Esophagus mucosa (tissue), 1 donor: ENCODE measurements around the gene INTS12. TPM values are rescaled to one million over a fixed set of nuclear protein-coding genes. Genes with fewer than 3 reads are reported as not detected.
A peak's percentile ranks its signal among the peaks of the same experiment; 100 is the strongest.
"Not testable (repeated sequence)": the region's sequence is repeated elsewhere in the genome, so short reads cannot be mapped to it uniquely, and the experiment has no call there.

Experiments used
- ATAC-seq: fragments of 200-7000 bp; cut with Tn5 transposase; one replicate; pipeline ENCODE4 v1.9.1; 2020
- total RNA-seq: library from RNA; stranded (reverse); gene quantifications from one replicate; pipeline ENCODE4 v1.2.4, GENCODE V29; 2023
- donor health status: DM: yes; HTN: yes; CAD: no.

The INTS12 gene, protein sequence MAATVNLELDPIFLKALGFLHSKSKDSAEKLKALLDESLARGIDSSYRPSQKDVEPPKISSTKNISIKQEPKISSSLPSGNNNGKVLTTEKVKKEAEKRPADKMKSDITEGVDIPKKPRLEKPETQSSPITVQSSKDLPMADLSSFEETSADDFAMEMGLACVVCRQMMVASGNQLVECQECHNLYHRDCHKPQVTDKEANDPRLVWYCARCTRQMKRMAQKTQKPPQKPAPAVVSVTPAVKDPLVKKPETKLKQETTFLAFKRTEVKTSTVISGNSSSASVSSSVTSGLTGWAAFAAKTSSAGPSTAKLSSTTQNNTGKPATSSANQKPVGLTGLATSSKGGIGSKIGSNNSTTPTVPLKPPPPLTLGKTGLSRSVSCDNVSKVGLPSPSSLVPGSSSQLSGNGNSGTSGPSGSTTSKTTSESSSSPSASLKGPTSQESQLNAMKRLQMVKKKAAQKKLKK
- total RNA-seq, result 14.0 TPM

DNA sequence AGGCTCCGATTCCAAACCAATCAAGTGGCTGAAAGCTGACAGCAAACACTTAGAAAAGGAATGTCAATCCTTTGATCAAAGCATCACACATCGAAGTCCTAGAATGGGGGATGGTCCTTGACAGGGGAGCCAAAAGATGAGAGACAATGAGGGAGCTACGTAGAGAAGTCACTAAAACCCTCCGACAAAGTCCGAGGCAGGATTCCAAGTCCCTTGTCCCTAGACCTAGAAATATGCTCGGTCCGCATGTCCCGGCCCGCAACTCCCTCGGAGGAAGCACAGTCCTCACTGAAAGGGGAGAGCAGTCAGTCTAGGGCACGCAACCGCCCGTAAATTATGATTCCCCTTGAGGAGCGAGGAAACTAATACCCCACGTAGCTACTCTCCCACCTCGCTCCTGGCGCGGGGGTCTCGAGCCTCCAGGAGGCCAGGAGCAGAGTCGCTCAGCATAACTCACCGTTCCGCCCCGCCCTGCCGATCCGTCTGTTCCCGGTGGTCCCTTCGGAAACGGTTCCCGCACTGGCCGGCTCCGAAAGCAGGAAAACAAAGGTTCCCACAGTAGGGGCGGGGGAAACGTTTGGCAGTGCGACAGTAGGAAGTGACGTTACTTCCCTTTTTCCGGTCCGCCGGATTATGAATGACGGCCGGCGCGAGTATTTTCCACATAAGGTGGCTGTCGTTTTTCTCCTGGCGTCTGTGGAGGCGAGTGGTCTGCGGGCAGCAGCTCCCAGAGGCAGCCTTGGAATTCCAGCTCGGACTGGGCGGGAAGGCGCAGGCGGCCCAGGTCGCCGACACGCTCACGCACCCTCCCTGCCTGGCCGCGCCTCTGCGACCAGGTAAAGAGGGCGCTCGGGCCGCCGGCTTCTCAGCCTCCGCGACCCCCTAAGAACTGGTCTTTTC, at the start of gene INTS12, which contains the start of gene GSTCD:
TSS of gene INTS12 (minus strand) at position 509 of the 900 bp plus-strand sequence. CDS start 8,684 bp downstream, outside the sequence.
TSS of gene GSTCD (plus strand) at position 604 of the 900 bp plus-strand sequence. CDS start 8,830 bp downstream, outside the sequence.
- ATAC-seq, result peak; percentile 99

DNA sequence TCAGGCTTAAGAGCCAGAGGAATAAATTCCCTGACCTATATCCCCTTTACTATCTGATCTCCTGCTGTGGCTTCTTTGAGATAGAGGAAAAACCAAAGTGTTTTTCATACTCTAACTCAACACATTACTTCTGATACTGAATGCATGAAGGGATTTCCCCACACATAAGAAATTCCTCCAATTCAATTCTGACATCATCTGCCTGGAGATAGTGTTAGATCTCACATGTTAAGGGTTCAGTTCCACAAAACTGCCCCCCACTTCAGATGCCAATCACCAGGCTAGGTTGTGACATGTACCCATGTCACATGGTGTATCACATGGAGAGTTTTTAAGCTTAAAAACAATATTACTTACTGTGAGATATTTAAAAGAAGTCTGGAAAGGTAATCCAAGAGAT, 46.9 kb upstream of the INTS12 start:
- no peak for ATAC-seq

DNA sequence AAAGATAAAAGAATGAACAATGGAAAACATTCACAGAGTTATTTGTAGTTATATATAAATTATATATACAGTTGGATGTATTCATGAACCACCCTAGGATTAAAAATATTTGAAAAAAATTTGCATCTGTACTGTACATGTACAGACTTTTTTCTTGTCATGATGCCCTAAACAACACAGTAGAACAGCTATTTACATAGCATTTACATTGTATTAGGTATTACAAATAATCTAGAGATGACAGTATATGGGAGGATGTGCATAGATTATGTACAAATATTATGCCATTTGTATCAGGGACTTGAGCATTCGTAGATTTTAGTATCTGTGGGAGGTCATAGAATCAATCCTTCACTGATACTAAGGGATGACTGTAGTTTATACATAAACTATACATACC, 44.9 kb upstream of the INTS12 start:
- no peak for ATAC-seq

DNA sequence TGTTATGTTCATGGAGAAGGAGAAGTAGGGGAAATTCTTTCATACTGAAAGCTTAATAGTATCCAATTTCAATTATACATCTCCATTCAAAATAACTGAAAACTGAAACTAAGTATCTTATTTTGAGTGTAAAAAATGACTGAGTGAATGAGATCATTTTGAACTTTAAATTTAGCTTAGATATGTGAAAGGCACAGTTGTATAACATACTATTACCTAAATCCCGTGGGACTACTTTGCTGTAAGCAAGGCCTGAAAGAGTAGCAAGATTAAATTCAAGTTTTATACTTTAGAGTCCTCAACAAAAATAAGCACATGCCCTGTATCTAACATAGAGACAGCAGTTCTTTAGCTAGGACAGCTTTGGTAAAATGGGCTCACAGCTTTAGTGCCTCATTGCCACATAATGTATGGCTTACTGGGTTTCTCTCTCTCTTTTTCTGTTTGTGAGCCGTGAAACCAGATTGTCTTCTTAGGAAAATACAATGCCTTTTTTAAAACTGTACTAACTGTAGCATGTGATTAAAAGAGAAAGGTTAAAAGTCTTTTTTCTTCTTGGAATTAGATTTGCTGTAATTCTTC, 43.3 kb upstream of the INTS12 start:
- no peak for ATAC-seq

DNA sequence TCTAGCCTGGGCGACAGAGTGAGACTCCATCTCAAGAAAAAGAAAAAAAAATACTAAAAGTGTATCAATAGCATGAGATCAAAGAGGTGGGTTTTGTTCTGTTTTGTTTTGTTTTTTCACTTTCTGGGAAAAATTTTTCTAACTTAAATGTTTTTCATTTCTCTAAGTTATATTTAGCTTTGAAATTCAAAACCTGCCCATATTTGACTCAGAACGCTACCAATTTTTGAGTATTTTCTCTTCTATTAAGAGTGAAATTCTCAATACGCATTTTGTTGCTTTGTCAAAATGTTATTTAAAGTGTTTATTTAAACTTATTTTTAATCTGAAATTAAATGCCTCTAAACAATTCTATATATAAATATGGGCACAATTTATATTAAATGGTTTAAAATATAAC, 39.7 kb upstream of the INTS12 start:
- no peak for ATAC-seq

DNA sequence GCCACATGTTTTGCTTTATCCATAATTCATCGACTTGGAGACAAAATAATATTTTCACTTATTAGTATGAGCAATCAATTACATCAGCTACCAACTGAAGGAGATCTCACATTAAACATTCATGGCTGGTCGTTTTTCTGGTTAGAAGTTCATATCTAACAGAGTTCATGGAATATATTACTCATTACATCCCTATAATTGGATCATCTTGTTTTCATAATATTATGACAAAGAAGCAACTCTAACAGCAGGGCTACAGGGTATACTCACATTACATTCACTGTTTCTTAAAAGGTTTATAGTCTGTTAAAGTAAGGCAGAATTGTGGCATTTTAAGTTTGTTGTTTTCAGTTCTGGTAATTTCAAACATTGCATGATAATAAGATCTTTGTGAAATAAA, 33.1 kb upstream of the INTS12 start:
- ATAC-seq, result no peak

DNA sequence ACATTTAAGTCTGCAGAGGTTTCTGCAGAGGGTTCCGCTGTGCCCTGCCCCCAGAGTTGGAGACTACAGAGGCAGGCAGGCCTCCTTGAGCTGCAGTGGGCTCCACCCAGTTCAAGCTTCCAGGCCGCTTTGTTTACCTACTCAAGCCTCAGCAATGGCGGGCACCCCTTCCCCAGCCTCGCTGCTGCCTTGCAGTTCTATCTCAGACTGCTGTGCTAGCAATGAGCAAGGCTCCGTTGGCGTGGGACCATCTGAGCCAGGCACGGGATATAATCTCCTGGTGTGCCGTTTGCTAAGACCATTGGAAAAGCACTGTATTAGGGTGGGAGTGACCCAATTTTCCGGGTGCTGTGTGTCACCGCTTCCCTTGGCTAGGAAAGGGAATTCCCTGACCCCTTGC, 26.7 kb upstream of the INTS12 start:
- ATAC-seq, result not testable (repeated sequence)

DNA sequence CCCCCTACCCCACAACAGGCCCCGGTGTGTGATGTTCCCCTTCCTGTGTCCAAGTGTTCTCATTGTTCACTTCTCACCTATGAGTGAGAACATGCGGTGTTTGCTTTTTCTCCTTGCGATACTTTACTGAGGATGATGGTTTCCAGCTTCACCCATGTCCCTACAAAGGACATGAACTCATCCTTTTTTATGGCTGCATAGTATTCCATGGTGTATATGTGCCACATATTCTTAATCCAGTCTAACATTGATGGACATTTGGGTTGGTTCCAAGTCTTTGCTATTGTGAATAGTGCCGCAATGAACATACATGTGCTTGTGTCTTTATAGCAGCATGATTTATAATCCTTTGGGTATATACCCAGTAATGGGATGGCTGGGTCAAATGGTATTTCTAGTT, 21.4 kb upstream of the INTS12 start:
- ATAC-seq, result not testable (repeated sequence)

DNA sequence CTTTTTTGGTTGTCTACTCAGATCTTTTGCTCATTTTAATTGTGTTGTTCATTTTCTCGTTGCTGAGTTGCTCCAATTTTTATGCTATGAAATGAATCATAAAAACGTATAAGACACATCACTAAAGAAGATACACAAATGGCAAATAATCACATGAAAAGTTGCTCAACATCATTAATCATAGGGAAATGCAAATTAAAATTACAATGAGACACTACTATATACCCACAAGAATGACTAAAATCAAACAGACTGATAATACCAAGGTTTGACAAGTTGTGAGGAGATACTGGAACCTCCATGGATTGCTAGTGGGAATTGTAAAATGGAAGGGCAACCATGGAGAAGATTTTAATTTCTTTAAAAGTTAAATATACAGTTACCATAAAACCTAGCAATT, 17.1 kb upstream of the INTS12 start:
- ATAC-seq, result peak; percentile 55

DNA sequence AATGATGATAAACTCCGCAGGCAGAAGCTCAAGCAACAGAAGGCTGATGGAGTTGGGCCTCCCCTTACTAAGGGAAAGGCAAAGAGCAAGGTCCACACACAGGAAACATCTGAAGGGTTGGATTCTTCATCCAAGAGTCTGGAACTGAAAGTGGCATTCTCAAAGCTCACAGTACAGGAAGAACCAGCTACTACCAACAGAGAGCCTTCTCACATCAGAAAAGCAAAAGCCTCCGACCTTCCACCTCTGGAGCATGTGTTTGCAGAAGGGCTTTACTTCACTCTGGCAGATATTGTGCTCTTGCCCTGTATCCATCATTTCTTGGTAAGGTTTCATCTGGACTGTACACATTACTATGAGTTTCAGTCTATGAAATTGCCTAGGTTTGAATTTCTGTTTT, 10.7 kb upstream of the INTS12 start:
- ATAC-seq, result no peak

DNA sequence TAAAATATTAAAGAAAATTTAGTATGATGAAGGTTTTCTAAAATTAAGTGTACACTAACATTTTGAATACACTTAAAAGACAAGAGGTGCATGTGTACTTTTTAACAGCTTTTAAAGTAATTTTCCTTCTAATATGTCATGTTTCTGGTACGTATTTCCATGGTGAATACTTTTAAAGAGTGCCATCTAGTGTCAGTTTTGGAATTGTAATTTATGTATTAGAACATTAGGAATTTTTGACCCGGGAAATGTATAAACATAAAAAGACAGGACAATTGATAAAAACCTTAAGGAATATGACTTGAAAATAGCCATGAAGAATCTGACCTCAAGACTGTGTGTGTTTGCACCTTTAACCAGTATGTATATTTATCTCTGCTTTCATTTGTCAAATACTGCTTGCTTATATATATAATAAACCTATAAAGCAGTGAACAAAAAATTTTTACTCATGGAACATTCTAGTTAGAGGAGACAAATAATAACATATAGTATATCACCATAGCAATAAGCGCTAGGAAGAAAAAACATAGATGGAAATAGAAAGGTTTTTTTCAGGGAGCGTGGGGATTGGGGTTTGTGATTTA, 7.3 kb upstream of the INTS12 start:
- ATAC-seq, result no peak

DNA sequence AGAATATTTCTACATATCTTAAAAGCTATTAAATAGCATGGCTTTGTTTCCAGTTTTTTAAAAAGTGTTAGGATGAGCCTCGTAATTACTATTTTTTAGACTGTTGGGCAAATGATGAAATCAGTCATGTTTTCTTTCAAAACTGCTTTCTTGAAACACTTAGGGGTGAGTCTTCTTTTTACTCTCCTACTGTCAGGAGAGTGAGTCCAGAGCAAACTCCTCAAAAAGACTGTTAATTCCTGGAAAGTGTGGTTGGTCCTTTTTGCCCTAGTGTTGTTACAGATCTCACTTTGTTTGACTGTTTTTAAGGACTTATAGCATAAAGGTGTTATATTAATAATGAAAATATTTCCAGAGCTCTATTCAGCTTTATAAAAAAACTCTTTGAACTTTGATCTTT, 6.4 kb upstream of the INTS12 start:
- ATAC-seq, result no peak

DNA sequence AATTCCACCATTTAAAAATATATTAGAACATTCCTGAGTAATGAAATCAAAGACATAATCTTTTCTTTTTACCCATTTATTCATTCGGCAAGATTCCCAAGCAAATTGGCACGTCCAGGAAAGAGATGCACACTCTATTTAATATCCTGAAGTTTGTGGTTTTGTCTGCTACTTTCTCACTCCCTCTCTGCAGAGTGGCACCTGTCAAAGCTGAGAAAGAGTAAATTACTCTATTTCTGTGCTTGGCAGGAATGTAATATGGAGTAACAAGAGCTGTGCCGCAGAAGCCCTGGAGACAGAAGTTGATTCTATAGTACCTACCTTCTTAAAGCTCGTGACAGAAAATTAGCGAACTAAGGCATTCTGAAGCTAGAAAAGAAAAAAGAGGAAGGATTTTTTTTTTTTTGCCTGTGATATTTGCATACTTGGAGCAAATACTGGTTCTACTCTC, 5.6 kb upstream of the INTS12 start:
- peak; percentile 35 for ATAC-seq

DNA sequence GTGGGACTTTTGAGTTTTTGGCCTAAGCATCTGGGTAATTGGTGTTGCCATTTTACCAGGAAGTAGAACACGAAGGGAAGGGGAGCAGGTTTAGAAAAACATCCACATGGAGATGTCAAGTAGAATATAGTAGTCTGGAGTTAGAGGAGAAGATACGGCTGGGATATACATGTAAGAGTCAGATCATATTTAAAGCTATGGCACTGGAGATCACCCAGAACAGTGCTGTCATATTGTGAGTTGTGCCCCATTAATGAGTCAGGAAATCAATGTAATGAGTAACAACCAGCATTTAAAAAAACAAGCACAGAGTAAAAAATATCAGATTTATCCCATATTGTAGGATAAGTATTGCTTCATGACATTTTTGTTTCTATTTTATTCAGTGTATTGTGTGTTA, 4.3 kb upstream of the INTS12 start:
- no peak for ATAC-seq

DNA sequence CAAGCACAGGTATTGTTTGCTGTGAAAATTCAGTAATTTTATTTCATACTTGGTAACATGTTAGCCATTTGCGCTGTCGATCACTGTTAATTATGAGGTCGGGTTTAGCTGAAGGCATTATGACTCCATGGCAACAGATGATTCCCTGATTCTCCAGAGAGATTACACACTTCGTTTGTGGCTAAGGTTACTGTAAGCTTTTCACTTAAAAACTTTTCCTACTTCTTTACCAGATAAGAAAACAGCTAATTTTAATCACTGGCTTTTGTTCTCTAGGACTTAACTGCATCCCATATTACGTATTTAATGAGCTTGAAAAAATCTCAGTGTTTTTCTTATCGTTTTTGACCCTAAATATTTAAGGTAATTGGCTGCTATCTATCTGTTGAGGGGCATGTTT, 2.2 kb upstream of the INTS12 start:
- no peak for ATAC-seq

DNA sequence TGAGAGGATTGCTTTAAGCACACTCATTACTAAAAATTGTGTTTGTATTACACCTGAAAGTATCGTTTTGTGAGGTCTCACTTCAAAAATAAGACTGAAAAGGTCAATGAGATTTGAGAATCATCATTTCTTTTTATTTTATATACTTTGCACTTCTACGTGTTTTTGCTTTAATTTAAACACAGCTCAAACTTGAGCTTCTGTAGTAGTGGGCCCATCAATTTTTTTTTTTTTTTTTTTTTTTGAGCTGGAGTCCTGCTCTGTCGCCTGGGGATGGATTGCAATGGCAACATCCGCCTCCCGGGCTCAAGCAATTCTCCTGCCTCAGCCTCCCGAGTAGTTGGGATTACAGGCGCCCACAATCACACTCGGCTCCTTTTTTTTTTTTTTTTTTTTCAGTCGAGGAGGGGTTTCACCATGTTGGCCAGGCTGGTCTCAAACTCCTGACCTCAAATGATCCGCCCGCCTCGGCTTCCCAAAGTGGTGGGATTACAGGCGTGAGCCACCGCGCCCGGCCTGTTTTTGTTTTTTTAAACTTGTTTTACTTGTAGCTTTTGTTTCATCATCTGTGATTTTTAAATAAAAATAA, 1.6 kb upstream of the INTS12 start:
- ATAC-seq, result no peak

DNA sequence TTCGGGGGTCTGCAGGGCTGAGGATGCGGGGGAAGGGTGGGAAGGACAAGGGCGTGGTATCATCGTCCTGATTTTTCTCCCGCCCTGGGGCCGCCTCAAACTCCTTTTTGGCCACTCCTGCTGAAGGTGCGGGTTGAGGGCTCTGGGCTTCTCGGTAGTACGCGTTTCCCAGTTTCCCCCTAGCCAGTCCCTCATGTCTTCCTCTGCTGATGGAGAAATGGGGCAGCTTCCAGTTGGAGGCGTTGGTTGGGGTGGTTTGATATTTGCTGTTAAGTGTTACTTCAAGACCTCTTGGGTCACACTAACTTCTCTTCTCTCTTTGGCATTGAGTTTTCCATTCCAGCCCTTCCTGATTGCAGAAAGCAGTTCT, 577 bp upstream of the INTS12 start:
- peak; percentile 36 for ATAC-seq

DNA sequence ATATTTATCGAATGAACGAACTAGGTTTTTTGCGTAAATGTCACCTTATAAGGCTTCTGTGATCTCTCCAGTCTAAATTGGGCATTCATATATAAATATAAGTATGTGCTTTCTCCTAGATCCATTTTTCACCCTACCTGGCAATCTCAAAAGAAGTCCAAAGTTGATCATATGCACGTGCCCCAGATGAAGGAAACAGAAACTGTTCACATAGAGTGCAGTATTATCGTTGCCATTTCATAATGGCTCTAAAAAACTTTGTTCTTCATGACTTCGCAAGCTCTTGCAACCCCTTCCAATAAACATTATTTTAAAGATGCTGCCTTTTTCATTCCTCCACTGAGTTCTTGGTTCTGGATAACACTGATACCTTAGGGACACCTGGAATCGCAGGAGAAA, 708 bp downstream of the INTS12 start:
- ATAC-seq, result no peak

DNA sequence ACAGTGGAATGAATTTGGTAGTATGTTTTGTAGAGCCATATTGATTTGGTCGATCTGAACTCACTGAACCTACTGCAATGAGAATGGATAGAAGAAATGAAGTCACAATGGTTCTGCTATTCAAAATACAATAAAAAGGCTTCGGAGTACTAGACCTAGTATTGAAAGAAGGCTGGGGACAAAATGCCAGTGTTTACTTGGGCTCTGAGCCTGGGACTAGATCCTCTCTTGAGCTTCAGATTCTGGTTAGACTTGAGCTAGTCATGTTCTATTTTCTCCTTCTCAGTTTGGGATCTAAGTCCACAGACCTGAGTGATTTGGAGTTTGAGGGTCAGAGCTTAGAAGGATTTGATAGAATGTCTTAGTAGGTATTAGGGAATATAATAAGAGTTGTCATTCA, 9.9 kb downstream of the INTS12 start:
- ATAC-seq, result no peak

DNA sequence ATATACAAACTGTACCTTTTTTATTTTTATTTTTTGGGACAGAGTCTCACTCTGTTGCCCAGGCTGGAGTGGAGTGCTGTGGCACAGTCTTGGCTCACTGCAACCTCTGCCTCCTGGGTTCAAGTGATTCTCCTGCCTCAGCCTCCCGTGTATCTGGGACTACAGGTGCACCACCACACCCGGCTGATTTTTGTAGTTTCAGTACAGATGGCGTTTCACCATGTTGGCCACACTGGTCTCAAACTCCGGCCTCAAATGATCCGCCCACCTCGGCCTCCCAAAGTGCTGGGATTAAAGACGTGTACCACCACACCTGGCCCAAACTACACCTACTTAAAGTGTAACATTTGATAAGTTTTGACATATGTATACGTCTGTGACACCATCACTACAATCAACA, 12.7 kb downstream of the INTS12 start:
- ATAC-seq, result not testable (repeated sequence)

DNA sequence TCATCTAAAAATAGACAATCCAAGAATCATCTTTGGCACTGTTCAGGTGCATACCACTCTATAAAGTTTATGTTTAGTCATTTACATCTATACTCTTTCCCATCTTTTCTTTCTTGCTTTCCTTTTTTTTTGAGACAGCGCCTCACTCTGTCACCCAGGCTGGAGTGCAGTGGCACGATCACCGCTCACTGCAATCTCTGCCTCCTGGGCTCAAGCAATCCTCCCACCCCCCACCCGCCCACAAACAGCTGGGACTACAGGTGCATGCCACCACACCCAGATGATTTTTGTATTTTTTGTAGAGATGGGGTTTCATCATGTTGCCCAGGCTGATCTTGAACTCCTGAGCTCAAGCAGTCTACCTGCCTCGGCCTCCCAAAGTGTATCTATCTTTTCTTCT, 13.7 kb downstream of the INTS12 start:
- not testable (repeated sequence) for ATAC-seq

DNA sequence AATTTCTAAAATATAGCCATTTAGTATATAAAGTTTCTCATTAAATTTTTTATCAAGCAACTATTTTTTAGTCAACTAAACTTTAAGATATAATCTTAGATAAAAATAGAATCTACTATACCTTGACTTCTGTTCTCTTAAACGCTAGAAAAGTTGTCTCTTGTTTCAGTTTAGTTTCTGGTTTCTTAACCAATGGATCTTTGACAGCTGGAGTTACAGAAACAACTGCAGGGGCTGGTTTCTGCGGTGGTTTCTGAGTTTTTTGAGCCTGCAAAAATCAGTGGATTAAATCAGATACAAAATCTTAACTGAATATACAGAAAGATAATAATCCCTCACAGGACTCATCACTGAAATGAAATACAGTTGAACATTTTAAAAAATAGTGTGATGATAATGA, 21.9 kb downstream of the INTS12 start:
- ATAC-seq, result no peak
